ENCODE measurements around the gene SLC35E2B.
A peak's percentile ranks its signal among the peaks of the same experiment; 100 is the strongest.

Gene SLC35E2B

DNA sequence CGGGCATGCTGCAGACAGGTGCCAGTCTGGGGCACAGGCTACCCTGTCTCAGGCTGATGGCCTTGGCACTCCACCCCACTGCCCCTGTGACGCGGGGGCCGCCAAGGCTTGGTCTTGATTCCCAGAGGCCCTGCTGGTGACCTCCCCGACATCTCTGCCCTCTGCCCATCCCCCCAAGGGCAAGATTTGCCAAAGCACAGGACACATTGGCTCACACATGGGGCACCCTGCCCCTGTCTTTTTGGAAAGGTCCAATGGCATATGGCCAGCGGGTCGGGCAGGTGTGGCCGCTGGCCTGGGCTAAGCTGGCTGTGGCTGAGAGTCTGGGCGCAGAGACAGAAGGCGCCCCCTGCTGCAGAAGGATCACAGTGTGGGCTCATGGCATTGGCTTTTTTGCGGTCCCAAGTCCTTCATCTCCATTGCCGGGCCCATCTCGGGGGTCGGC, 72.7 kb downstream of the SLC35E2B start:
- Histone ChIP-seq H3K27me3 (ENCODE audit: low read depth, low read length) (no peaks in the 10 kb centered on the region), H3K27ac (ENCODE audit: low read length) (no peak overlapping the region), H3K4me3 (ENCODE audit: low read length) (no peak overlapping the region), H3K79me2 (ENCODE audit: low read length) (peaks cover 4% of the 10 kb centered on the region; the same call in 1 of the 2 replicates), H3K9ac (ENCODE audit: low read length) (no peak overlapping the region), H4K20me1 (ENCODE audit: insufficient read depth, low read length) (no peaks in the 10 kb centered on the region), H2AFZ (ENCODE audit: low read depth, low read length) (no peak overlapping the region), H3K36me3 (replicated peaks; ENCODE audit: low read depth, low read length) (no peaks in the 10 kb centered on the region), H3K9me3 (ENCODE audit: insufficient read depth, low read length) (no peaks in the 10 kb centered on the region), H3K4me2 (ENCODE audit: low read length) (no peak overlapping the region), H3K4me1 (ENCODE audit: low read length) (peaks cover 5% of the 10 kb centered on the region; the same call in 1 of the 2 replicates)
- TF ChIP-seq EZH2phosphoT487 (IDR thresholded peaks at IDR 0.05; ENCODE audit: low read depth) = no peak
- TF ChIP-seq, protein P1, sequence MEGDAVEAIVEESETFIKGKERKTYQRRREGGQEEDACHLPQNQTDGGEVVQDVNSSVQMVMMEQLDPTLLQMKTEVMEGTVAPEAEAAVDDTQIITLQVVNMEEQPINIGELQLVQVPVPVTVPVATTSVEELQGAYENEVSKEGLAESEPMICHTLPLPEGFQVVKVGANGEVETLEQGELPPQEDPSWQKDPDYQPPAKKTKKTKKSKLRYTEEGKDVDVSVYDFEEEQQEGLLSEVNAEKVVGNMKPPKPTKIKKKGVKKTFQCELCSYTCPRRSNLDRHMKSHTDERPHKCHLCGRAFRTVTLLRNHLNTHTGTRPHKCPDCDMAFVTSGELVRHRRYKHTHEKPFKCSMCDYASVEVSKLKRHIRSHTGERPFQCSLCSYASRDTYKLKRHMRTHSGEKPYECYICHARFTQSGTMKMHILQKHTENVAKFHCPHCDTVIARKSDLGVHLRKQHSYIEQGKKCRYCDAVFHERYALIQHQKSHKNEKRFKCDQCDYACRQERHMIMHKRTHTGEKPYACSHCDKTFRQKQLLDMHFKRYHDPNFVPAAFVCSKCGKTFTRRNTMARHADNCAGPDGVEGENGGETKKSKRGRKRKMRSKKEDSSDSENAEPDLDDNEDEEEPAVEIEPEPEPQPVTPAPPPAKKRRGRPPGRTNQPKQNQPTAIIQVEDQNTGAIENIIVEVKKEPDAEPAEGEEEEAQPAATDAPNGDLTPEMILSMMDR (IDR thresholded peaks at IDR 0.05; ENCODE audit: low read depth, low read length) = peak; percentile 47

DNA sequence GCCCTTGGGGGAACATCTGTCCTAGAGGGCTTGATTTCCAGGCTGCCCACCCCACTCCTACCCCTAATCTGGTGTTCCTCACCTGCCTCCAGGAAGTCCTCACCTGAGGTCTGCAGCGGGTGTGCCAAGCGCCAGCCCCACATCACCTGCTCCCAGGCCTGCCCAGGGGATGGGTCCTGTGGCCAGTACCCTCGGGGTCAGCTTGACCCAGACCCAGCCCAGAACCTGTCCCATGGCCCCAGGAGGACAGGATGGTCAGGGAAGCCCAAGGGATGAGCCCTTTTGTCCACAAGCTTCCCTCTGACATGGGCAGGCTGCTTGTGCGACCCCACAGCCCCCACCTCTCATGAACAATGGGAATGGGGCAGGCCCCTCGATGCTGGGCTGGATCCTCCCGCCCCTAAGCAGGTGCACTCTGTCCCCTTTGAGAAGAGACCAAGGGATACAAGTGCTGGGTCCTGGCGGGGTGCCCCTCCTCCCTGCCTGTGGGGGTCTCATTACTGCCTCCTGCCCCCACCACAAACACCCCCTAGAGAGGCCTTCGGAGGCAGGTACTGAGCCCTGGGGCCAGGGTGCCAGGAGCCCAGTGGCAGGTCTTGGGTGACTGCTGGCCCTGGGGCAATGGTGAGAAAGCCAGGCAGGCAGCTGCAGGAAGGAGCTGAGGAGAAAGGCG, 74.1 kb downstream of the SLC35E2B start:
- Histone ChIP-seq H3K4me1 (ENCODE audit: low read length) (peaks cover 14% of the 10 kb centered on the region), H3K27ac (ENCODE audit: low read length) (no peak overlapping the region), H3K36me3 (replicated peaks; ENCODE audit: low read depth, low read length) (no peaks in the 10 kb centered on the region), H4K20me1 (ENCODE audit: insufficient read depth, low read length) (no peaks in the 10 kb centered on the region), H3K9ac (ENCODE audit: low read length) (no peak overlapping the region), H3K4me3 (ENCODE audit: low read length) (no peak overlapping the region), H2AFZ (ENCODE audit: low read depth, low read length) (no peak overlapping the region), H3K4me2 (ENCODE audit: low read length) (no peak overlapping the region), H3K9me3 (ENCODE audit: insufficient read depth, low read length) (no peaks in the 10 kb centered on the region), H3K27me3 (ENCODE audit: low read depth, low read length) (no peaks in the 10 kb centered on the region), H3K79me2 (ENCODE audit: low read length) (peaks cover 12% of the 10 kb centered on the region; the same call in 1 of the 2 replicates)
- TF ChIP-seq EZH2phosphoT487 (IDR thresholded peaks at IDR 0.05; ENCODE audit: low read depth) = no peak
- TF ChIP-seq, protein P1 (IDR thresholded peaks at IDR 0.05; ENCODE audit: low read depth, low read length) = no peak

DNA sequence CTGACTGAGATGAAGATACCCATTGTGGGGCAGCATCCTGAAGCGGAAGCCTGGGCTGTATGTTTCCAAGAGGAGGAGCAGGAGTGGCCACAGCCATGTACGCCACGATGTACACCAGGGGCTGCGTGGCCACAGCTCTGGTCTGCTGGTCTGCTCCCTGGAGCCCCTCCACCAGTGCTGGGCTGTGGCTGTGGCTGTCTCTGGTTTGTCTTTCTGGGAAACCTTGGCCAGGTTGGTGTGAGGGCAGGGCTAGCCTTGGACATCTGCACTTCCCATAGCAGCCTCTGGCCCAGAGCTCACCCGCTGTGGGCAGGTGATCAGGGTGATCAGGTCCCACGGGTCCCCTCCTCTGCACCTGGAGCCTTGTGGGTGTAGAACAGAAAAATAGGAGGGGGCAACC, 74.7 kb downstream of the SLC35E2B start:
- no peaks in the 10 kb centered on the region for H3K36me3 ChIP-seq (replicated peaks; ENCODE audit: low read depth, low read length)
- H2AFZ ChIP-seq (ENCODE audit: low read depth, low read length) = no peak overlapping the region
- H3K27me3 ChIP-seq (ENCODE audit: low read depth, low read length) = no peaks in the 10 kb centered on the region
- no peaks in the 10 kb centered on the region for H4K20me1 ChIP-seq (ENCODE audit: insufficient read depth, low read length)
- peaks cover 14% of the 10 kb centered on the region for H3K4me1 ChIP-seq (ENCODE audit: low read length)
- H3K4me2 ChIP-seq (ENCODE audit: low read length) = no peak overlapping the region
- H3K27ac ChIP-seq (ENCODE audit: low read length) = no peak overlapping the region
- TF ChIP-seq, protein P1 (IDR thresholded peaks at IDR 0.05; ENCODE audit: low read depth, low read length) = no peak
- TF ChIP-seq EZH2phosphoT487 (IDR thresholded peaks at IDR 0.05; ENCODE audit: low read depth) = no peak
- H3K79me2 ChIP-seq (ENCODE audit: low read length) = peaks cover 12% of the 10 kb centered on the region; the same call in 1 of the 2 replicates
- no peak overlapping the region for H3K4me3 ChIP-seq (ENCODE audit: low read length)
- no peaks in the 10 kb centered on the region for H3K9me3 ChIP-seq (ENCODE audit: insufficient read depth, low read length)
- no peak overlapping the region for H3K9ac ChIP-seq (ENCODE audit: low read length)

DNA sequence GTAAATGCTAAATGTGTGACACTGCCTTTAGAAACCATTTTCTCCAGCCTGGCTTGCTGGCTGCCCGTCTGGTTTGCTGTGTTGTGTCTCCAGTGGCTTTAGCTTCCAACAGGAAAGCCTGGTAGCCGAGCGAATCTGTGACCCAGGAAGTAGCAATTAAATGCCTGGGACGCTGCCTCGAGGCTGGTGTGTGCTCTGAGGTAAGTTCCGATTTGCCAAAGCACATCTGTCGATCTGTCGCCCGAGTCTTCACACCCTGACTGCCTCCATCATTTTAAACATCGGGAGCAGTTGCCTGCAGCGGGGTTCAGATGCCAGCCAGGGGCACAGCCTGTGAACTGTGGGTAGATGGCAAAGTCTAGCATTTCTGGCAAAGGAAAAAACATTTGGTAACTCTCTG, 75.1 kb downstream of the SLC35E2B start:
- H3K9ac ChIP-seq (ENCODE audit: low read length) = no peak overlapping the region

More for the DNA sequence above, 75.1 kb downstream of the SLC35E2B start:
- peaks cover 14% of the 10 kb centered on the region for H3K4me1 ChIP-seq (ENCODE audit: low read length)
- H3K4me2 ChIP-seq (ENCODE audit: low read length) = no peak overlapping the region
- H3K36me3 ChIP-seq (replicated peaks; ENCODE audit: low read depth, low read length) = no peaks in the 10 kb centered on the region
- TF ChIP-seq, protein P1 (IDR thresholded peaks at IDR 0.05; ENCODE audit: low read depth, low read length) = no peak
- TF ChIP-seq EZH2phosphoT487 (IDR thresholded peaks at IDR 0.05; ENCODE audit: low read depth) = no peak
- H3K4me3 ChIP-seq (ENCODE audit: low read length) = no peak overlapping the region
- H3K27me3 ChIP-seq (ENCODE audit: low read depth, low read length) = no peaks in the 10 kb centered on the region
- no peaks in the 10 kb centered on the region for H3K9me3 ChIP-seq (ENCODE audit: insufficient read depth, low read length)
- no peak overlapping the region for H2AFZ ChIP-seq (ENCODE audit: low read depth, low read length)
- peaks cover 12% of the 10 kb centered on the region; the same call in 1 of the 2 replicates for H3K79me2 ChIP-seq (ENCODE audit: low read length)
- H3K27ac ChIP-seq (ENCODE audit: low read length) = no peak overlapping the region
- H4K20me1 ChIP-seq (ENCODE audit: insufficient read depth, low read length) = no peaks in the 10 kb centered on the region

Measured in OCI-LY3 (cell line).